GM12891 (cell line): Measurements from ENCODE around the gene CNRIP1.

Experiments
- POLR2A ChIP-seq: IDR thresholded peaks from 2 replicates; pipeline ENCODE4 v1.6.1; 2011; ENCODE audit warnings: low read depth, low read length, control low read depth
- POLR2AphosphoS5 ChIP-seq: IDR thresholded peaks from 2 replicates; pipeline ENCODE4 v1.6.1; 2011; ENCODE audit warnings: low read depth, low read length, control low read depth
- SPI1 ChIP-seq: IDR thresholded peaks from 2 replicates; pipeline ENCODE4 v1.6.1; 2011; ENCODE audit warnings: low read depth, low read length, control low read depth

GRCh38 chr2:68245672-68246071, 74.1 kb downstream of the CNRIP1 start:
- no peak for TF ChIP-seq SPI1
- no peak for TF ChIP-seq POLR2AphosphoS5
- TF ChIP-seq POLR2A, result no peak
